Measurements from ENCODE around the gene UTF1. TPM values are rescaled to one million over a fixed set of nuclear protein-coding genes. Genes with fewer than 3 reads are reported as not detected.

Gene UTF1
- total and polyA plus RNA-seq, 2 donors from 2014 or later = not detected

GRCh38 chr10:133246236-133246626, 16.2 kb downstream of the UTF1 start:
- H3K36me3 ChIP-seq (ENCODE audit: control insufficient read depth in 2 of 3, insufficient read depth in 3 of 3, low read length in 3 of 3) = peaks cover 0 to 2% (median 0%) of the 10 kb centered on the region in 3 donors
- H3K9me3 ChIP-seq (ENCODE audit: control insufficient read depth in 2 of 3, insufficient read depth in 1 of 3, low read length in 3 of 3) = no peaks in the 10 kb centered on the region
- intact Hi-C loops (cut with DNase I) = no loop called here
- DNase-seq (no peak), FAIRE-seq (no peak)
- H3K27me3 ChIP-seq (ENCODE audit: control insufficient read depth, insufficient read depth, low read length) = peaks cover 3% of the 10 kb centered on the region
- H3K27ac ChIP-seq (ENCODE audit: low read depth in 2 of 2, low read length in 2 of 2) = no peak overlapping the region
- peaks cover 0 to 1% (median 0%) of the 10 kb centered on the region in 3 donors for H3K4me1 ChIP-seq (ENCODE audit: control insufficient read depth in 2 of 3, insufficient read depth in 2 of 3, low read depth in 1 of 3, low read length in 3 of 3)
- no peak overlapping the region for H3K4me3 ChIP-seq (ENCODE audit: low read length in 3 of 3)
- TF ChIP-seq CTCF (IDR thresholded peaks at IDR 0.05; ENCODE audit: borderline replicate concordance, extremely low read depth, insufficient read depth) = no peak
- H3K9ac ChIP-seq (ENCODE audit: low read length in 3 of 3) = no peak overlapping the region

- no peak for TF ChIP-seq CTCF (IDR thresholded peaks at IDR 0.05; ENCODE audit: borderline replicate concordance, extremely low read depth, insufficient read depth)
- DNase-seq (peak in 1 of 5 donors; percentile 71), FAIRE-seq (no peak)
- H3K9me3 ChIP-seq (ENCODE audit: control insufficient read depth in 2 of 3, insufficient read depth in 1 of 3, low read length in 3 of 3) = no peaks in the 10 kb centered on the region
- H3K27ac ChIP-seq (ENCODE audit: low read depth in 2 of 2, low read length in 2 of 2) = no peak overlapping the region
- no peak overlapping the region for H3K4me3 ChIP-seq (ENCODE audit: low read length in 3 of 3)
- peaks cover 0 to 2% (median 0%) of the 10 kb centered on the region in 3 donors for H3K36me3 ChIP-seq (ENCODE audit: control insufficient read depth in 2 of 3, insufficient read depth in 3 of 3, low read length in 3 of 3)
- H3K4me1 ChIP-seq (ENCODE audit: control insufficient read depth in 2 of 3, insufficient read depth in 2 of 3, low read depth in 1 of 3, low read length in 3 of 3) = no peaks in the 10 kb centered on the region
- H3K9ac ChIP-seq (ENCODE audit: low read length in 3 of 3) = no peak overlapping the region
- intact Hi-C loops (cut with DNase I) = no loop called here
- H3K27me3 ChIP-seq (ENCODE audit: control insufficient read depth, insufficient read depth, low read length) = peaks cover 3% of the 10 kb centered on the region
Measured at GRCh38 chr10:133247681-133248333, 17.8 kb downstream of the UTF1 start.

- FAIRE-seq = no peak
- H3K9me3 ChIP-seq (ENCODE audit: control insufficient read depth in 2 of 3, insufficient read depth in 1 of 3, low read length in 3 of 3) = no peaks in the 10 kb centered on the region
- no peak overlapping the region for H3K4me3 ChIP-seq (ENCODE audit: low read length in 3 of 3)
- no peak overlapping the region for H3K9ac ChIP-seq (ENCODE audit: low read length in 3 of 3)
- no peak for TF ChIP-seq CTCF (IDR thresholded peaks at IDR 0.05; ENCODE audit: borderline replicate concordance, extremely low read depth, insufficient read depth)
- no peaks in the 10 kb centered on the region for H3K36me3 ChIP-seq (ENCODE audit: control insufficient read depth in 2 of 3, insufficient read depth in 3 of 3, low read length in 3 of 3)
- intact Hi-C loops (cut with DNase I) = no loop called here
- no peaks in the 10 kb centered on the region for H3K4me1 ChIP-seq (ENCODE audit: control insufficient read depth in 2 of 3, insufficient read depth in 2 of 3, low read depth in 1 of 3, low read length in 3 of 3)
- peak in 1 of 5 donors; percentile 68 for DNase-seq
- H3K27me3 ChIP-seq (ENCODE audit: control insufficient read depth, insufficient read depth, low read length) = peaks cover 3% of the 10 kb centered on the region
- no peak overlapping the region for H3K27ac ChIP-seq (ENCODE audit: low read depth in 2 of 2, low read length in 2 of 2)
Measured at GRCh38 chr10:133248334-133248715, 18.3 kb downstream of the UTF1 start.

All from kidney (tissue), 14 donors.